Type B pancreatic cell (in vitro differentiated cells): ENCODE data around the gene SMIM7. TPM values are rescaled to one million over a fixed set of nuclear protein-coding genes. Genes with fewer than 3 reads are reported as not detected.

Source experiments
- DNase-seq: peaks from one replicate; pipeline ENCODE4 v3.0.0; 2021; ENCODE audit warnings: mixed read lengths; ENCODE audit not compliant: unreplicated experiment; ENCODE audit errors: extremely low spot score
- H3K27ac Mint-ChIP-seq: 2 replicates; pipeline ENCODE4 v1.8.0; 2021; ENCODE audit warnings: mild to moderate bottlenecking, mixed read lengths
- H3K27me3 Mint-ChIP-seq: 2 replicates; pipeline ENCODE4 v1.8.0; 2021; ENCODE audit warnings: mixed read lengths
- H3K36me3 Mint-ChIP-seq: 2 replicates; pipeline ENCODE4 v1.8.0; 2021; ENCODE audit warnings: mixed read lengths
- H3K4me1 Mint-ChIP-seq: one replicate; pipeline ENCODE4 v1.8.0; 2021; ENCODE audit warnings: mixed read lengths; ENCODE audit not compliant: unreplicated experiment
- H3K4me3 Mint-ChIP-seq: 2 replicates; pipeline ENCODE4 v1.8.0; 2021; ENCODE audit warnings: mild to moderate bottlenecking, mixed read lengths
- H3K9me3 Mint-ChIP-seq: 2 replicates; pipeline ENCODE4 v1.8.0; 2021; ENCODE audit warnings: mixed read lengths
- CTCF ChIP-seq: fragments of 200-600 bp; sonication (generic); conservative IDR thresholded peaks from 2 replicates; pipeline ENCODE4 v1.5.0; 2021; ENCODE audit warnings: antibody characterized with exemption, mild to moderate bottlenecking
- total RNA-seq: library from RNA; stranded (reverse); gene quantifications from 2 replicates; pipeline ENCODE4 v1.2.1, GENCODE V29; 2021; ENCODE audit warnings: low replicate concordance

The SMIM7 gene
- total RNA-seq, 1 donor from 2014 or later, result 72.1 TPM

- Mint-ChIP-seq H3K4me1 (peaks cover 13% of the 10 kb centered on the region), H3K27ac (no peak overlapping the region), H3K27me3 (no peaks in the 10 kb centered on the region), H3K4me3 (no peak overlapping the region), H3K36me3 (no peaks in the 10 kb centered on the region), H3K9me3 (no peaks in the 10 kb centered on the region)
- no peak for DNase-seq
- TF ChIP-seq CTCF, result no peak
Measured at GRCh38 chr19:16607819-16608218, 52.1 kb downstream of the SMIM7 start.

- no peak for TF ChIP-seq CTCF
- peak overlapping the region; percentile 46 for H3K27ac Mint-ChIP-seq
- peaks cover 14% of the 10 kb centered on the region for H3K4me1 Mint-ChIP-seq
- no peak for DNase-seq
- no peak overlapping the region for H3K4me3 Mint-ChIP-seq
- no peaks in the 10 kb centered on the region for H3K9me3 Mint-ChIP-seq
- no peaks in the 10 kb centered on the region for H3K36me3 Mint-ChIP-seq
- no peaks in the 10 kb centered on the region for H3K27me3 Mint-ChIP-seq
Measured at GRCh38 chr19:16605553-16605994, 54.4 kb downstream of the SMIM7 start.

- TF ChIP-seq CTCF, result no peak
- H3K27me3 Mint-ChIP-seq, result no peaks in the 10 kb centered on the region
- no peaks in the 10 kb centered on the region for H3K36me3 Mint-ChIP-seq
- peaks cover 18% of the 10 kb centered on the region for H3K4me1 Mint-ChIP-seq
- no peak overlapping the region for H3K27ac Mint-ChIP-seq
- no peaks in the 10 kb centered on the region for H3K9me3 Mint-ChIP-seq
- no peak for DNase-seq
- H3K4me3 Mint-ChIP-seq, result no peak overlapping the region
Measured at GRCh38 chr19:16605115-16605514, 54.8 kb downstream of the SMIM7 start.

GRCh38 chr19:16604615-16605014 lies 55.3 kb downstream of the SMIM7 start:
- DNase-seq, result no peak
- Mint-ChIP-seq H3K36me3 (no peaks in the 10 kb centered on the region), H3K27me3 (no peaks in the 10 kb centered on the region), H3K9me3 (no peaks in the 10 kb centered on the region), H3K4me3 (no peak overlapping the region), H3K27ac (no peak overlapping the region), H3K4me1 (peaks cover 19% of the 10 kb centered on the region)
- no peak for TF ChIP-seq CTCF

- Mint-ChIP-seq H3K27ac (no peak overlapping the region), H3K4me3 (no peak overlapping the region), H3K36me3 (no peaks in the 10 kb centered on the region), H3K4me1 (peaks cover 28% of the 10 kb centered on the region), H3K27me3 (no peaks in the 10 kb centered on the region), H3K9me3 (no peaks in the 10 kb centered on the region)
- no peak for TF ChIP-seq CTCF
- no peak for DNase-seq
Measured at GRCh38 chr19:16603090-16603489, 56.9 kb downstream of the SMIM7 start.

- no peak for TF ChIP-seq CTCF
- DNase-seq, result no peak
- H3K36me3 Mint-ChIP-seq, result no peaks in the 10 kb centered on the region
- no peaks in the 10 kb centered on the region for H3K9me3 Mint-ChIP-seq
- H3K4me3 Mint-ChIP-seq, result no peak overlapping the region
- H3K27me3 Mint-ChIP-seq, result no peaks in the 10 kb centered on the region
- H3K4me1 Mint-ChIP-seq, result peaks cover 28% of the 10 kb centered on the region
- no peak overlapping the region for H3K27ac Mint-ChIP-seq
Measured at GRCh38 chr19:16601378-16602052, 58.4 kb downstream of the SMIM7 start.
